Activated CD8-positive, alpha-beta T cell treated with anti-CD3 and anti-CD28 coated beads for 36 hours (primary cell): ENCODE results near the gene FBXO34. TPM values are rescaled to one million over a fixed set of nuclear protein-coding genes. Genes with fewer than 3 reads are reported as not detected.

Experiments used
- ATAC-seq: fragments of 200-7000 bp; cut with Tn5 transposase; one replicate; pipeline ENCODE4 v1.10.0; 2021; ENCODE audit warnings: mild to moderate bottlenecking, moderate library complexity
- CTCF ChIA-PET: fragments of 350-600 bp; sonication (Branson Sonifier 250); formaldehyde crosslinking; loops from one replicate; lab custom pipeline; 2021; ENCODE audit warnings: antibody characterized with exemption; lab: Charles Lee
- POLR2A ChIA-PET: fragments of 350-600 bp; sonication (Branson Sonifier 250); formaldehyde crosslinking; loops from one replicate; lab custom pipeline; 2021; ENCODE audit warnings: antibody characterized with exemption; lab: Charles Lee
- DNase-seq: peaks from one replicate; pipeline ENCODE4 v3.0.0-alpha.2; 2020
- H3K27ac Mint-ChIP-seq: one replicate; pipeline ENCODE4 v1.8.0; 2021; ENCODE audit warnings: mild to moderate bottlenecking, mixed read lengths
- H3K27me3 Mint-ChIP-seq: one replicate; pipeline ENCODE4 v1.8.0; 2021; ENCODE audit warnings: mixed read lengths
- H3K36me3 Mint-ChIP-seq: one replicate; pipeline ENCODE4 v1.8.0; 2021; ENCODE audit warnings: low read depth, mixed read lengths
- H3K4me1 Mint-ChIP-seq: one replicate; pipeline ENCODE4 v1.8.0; 2021; ENCODE audit warnings: low read depth, mixed read lengths
- H3K4me3 Mint-ChIP-seq: one replicate; pipeline ENCODE4 v1.8.0; 2021; ENCODE audit warnings: mild to moderate bottlenecking, moderate library complexity, mixed read lengths
- H3K9me3 Mint-ChIP-seq: one replicate; pipeline ENCODE4 v1.8.0; 2021; ENCODE audit warnings: mixed read lengths
- intact Hi-C: fragments of 100-400 bp; cut with micrococcal nuclease; formaldehyde crosslinking; loops from one replicate; pipeline ENCODE4 v1.10.0; 2022
- total RNA-seq, 2 experiments: library from RNA; stranded (reverse); gene quantifications; one replicate each; pipeline ENCODE4 v1.2.3, GENCODE V29; 2021
- TF ChIP-seq, protein P1 (sequence below): fragments of 200-600 bp; IDR thresholded peaks from one replicate; pipeline ENCODE4 v1.8.0; 2022; ENCODE audit warnings: antibody characterized with exemption, mild to moderate bottlenecking

The FBXO34 gene
- total RNA-seq, 2 experiments from 2014 or later, result 17.7 to 20.0 TPM

DNA sequence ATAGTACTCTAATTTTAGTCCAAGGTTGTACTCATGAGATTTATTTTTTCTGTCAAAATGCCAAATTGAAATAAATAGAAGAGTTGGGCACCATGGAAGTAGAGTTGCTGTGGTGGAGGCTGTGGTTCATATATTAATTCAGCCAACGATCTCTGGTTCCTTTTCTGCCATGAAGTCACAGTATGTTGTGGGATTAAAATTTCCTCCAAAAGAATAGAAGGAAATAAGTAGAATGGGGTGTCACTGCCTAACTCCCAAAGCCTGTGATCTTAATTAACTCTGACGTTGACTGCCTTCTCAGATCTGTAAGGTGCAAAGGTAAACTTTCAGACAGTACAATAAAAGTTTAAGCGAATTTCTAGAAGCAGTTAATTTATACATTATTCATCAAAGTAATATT lies 37.6 kb upstream of the FBXO34 start:
- ChIA-PET POLR2A (no interaction called here), CTCF (interaction anchor here (1.0 to 1.2 kb wide), 2 partner anchors 12 to 153 kb away, joined by 3 read pairs; no protein-coding TSS in a partner anchor)
- H3K4me1 Mint-ChIP-seq, result no peaks in the 10 kb centered on the region
- no peak for ATAC-seq
- H3K9me3 Mint-ChIP-seq, result no peaks in the 10 kb centered on the region
- intact Hi-C loops, result no loop called here
- no peak overlapping the region for H3K27ac Mint-ChIP-seq
- TF ChIP-seq, protein P1, sequence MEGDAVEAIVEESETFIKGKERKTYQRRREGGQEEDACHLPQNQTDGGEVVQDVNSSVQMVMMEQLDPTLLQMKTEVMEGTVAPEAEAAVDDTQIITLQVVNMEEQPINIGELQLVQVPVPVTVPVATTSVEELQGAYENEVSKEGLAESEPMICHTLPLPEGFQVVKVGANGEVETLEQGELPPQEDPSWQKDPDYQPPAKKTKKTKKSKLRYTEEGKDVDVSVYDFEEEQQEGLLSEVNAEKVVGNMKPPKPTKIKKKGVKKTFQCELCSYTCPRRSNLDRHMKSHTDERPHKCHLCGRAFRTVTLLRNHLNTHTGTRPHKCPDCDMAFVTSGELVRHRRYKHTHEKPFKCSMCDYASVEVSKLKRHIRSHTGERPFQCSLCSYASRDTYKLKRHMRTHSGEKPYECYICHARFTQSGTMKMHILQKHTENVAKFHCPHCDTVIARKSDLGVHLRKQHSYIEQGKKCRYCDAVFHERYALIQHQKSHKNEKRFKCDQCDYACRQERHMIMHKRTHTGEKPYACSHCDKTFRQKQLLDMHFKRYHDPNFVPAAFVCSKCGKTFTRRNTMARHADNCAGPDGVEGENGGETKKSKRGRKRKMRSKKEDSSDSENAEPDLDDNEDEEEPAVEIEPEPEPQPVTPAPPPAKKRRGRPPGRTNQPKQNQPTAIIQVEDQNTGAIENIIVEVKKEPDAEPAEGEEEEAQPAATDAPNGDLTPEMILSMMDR, result no peak
- H3K27me3 Mint-ChIP-seq, result peaks cover 5% of the 10 kb centered on the region
- no peaks in the 10 kb centered on the region for H3K36me3 Mint-ChIP-seq
- DNase-seq, result no peak
- H3K4me3 Mint-ChIP-seq, result no peak overlapping the region

DNA sequence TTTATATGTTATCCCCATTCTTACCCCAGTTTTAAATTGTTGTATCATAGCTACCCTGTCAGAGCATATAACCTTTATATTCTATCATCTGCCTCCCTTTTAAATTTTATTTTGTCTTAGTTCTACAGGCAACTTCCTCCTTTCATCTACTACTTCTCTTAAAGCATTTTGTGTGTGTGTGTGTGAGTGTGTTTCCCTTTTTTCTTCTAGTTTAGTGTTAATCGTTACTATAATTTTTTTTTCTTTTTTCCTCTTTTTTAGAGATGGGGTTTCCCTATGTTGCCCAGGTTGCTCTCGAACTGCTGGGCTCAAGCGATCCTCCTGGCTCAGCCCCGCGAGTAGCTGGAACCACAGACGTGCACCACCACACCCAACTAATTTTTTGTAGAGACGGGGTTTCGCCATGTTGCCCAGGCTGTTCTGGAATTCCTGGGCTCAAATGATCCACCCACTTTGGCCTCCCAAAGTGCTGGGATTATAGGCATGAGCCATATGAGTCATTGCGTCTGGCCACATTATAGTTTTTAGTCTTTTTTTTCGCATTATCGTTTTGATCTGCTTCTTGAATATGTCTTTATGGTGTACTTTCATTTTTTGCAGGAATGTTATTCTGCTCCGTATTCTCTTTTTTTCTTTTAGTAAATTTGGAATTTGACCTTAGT lies 33.1 kb upstream of the FBXO34 start:
- ATAC-seq (no peak), DNase-seq (no peak)
- Mint-ChIP-seq H3K36me3 (no peaks in the 10 kb centered on the region), H3K27me3 (peaks cover 13% of the 10 kb centered on the region), H3K4me1 (no peaks in the 10 kb centered on the region), H3K9me3 (no peaks in the 10 kb centered on the region), H3K4me3 (no peak overlapping the region), H3K27ac (no peak overlapping the region)
- POLR2A ChIA-PET, result no interaction called here
- intact Hi-C loops, result no loop called here
- TF ChIP-seq, protein P1, result no peak
- CTCF ChIA-PET, result no interaction called here

DNA sequence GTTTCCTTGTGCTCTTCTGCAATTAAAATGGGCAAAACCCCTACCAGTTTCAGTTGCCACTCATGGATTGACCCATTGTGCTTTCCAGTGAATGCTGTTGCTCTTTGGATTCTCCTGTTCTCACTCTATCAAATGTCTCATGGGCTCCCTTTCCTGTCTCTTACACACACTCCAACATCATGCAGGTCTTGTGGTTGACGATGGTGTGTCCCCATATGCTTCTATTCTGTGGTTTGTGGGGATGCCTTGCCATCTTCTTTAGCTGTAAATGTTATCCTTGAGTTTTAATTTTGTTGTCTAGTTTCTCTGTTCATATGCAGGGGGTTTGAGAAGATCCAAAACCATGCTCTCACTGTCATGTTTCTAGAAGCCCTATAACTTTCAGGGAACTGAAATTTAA lies 31.9 kb upstream of the FBXO34 start:
- POLR2A ChIA-PET, result no interaction called here
- intact Hi-C loops, result no loop called here
- peaks cover 13% of the 10 kb centered on the region for H3K27me3 Mint-ChIP-seq
- no peaks in the 10 kb centered on the region for H3K9me3 Mint-ChIP-seq
- no peak overlapping the region for H3K27ac Mint-ChIP-seq
- no peaks in the 10 kb centered on the region for H3K36me3 Mint-ChIP-seq
- ATAC-seq (no peak), DNase-seq (no peak)
- CTCF ChIA-PET, result no interaction called here
- H3K4me3 Mint-ChIP-seq, result no peak overlapping the region
- TF ChIP-seq, protein P1, result no peak
- no peaks in the 10 kb centered on the region for H3K4me1 Mint-ChIP-seq

DNA sequence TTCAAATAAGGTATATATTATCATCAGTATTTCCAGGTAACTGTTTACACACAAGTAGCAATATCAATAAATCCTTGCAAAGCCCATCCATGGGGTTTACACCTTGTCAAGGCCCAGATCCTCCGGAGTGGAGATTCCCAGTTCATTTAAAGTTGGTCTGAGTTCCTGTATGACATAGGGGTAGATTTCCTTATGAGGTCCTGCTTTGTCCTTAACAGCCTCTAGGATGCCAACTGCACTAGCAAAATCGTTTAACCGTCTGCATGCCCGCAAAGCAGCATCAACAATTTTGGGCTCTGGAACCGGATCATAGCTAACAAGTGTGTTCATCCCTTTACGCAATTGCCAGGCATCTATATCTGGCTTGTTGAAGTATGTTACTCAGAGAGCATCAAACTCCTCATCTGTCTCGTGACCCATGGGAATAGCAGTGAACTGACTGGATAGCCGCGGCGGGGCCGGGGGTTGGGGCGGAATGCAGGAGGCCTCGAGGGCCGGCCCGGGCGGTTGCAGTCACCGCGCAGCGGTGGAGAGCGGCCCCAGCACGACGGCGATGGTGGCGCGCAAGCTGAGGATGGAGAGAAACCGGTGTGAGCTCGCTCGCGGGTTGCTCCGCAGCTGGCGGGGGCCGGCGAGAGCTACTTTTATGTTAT lies 30.6 kb upstream of the FBXO34 start:
- CTCF ChIA-PET, result no interaction called here

DNA sequence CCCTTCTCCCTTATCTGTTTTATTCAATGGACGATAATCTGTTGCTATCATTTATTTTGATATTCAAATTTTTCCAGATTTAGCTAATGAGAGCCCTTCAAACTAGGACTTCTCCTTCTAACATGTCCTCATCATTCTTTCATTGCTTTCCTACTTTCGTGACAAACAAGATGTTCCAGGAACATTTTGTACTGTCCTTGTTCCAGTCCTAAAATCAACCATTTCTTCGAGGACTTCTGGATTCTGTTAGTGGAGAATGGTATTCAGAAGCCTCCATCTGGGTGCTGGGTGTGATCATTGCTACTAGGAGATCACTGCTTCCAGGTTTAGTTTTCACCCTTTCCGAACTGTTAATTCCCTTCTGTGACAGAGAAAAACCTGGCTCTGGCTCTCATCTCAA lies 29.5 kb upstream of the FBXO34 start:
- TF ChIP-seq, protein P1, result no peak
- ATAC-seq (no peak), DNase-seq (no peak)
- H3K9me3 Mint-ChIP-seq, result no peaks in the 10 kb centered on the region
- POLR2A ChIA-PET, result no interaction called here
- H3K4me1 Mint-ChIP-seq, result no peaks in the 10 kb centered on the region
- intact Hi-C loops, result no loop called here
- H3K27me3 Mint-ChIP-seq, result peaks cover 7% of the 10 kb centered on the region
- H3K36me3 Mint-ChIP-seq, result no peaks in the 10 kb centered on the region
- no peak overlapping the region for H3K27ac Mint-ChIP-seq
- no peak overlapping the region for H3K4me3 Mint-ChIP-seq
- CTCF ChIA-PET, result no interaction called here

More for the DNA sequence above, 30.6 kb upstream of the FBXO34 start:
- Mint-ChIP-seq H3K9me3 (no peaks in the 10 kb centered on the region), H3K27me3 (peaks cover 7% of the 10 kb centered on the region), H3K4me1 (no peaks in the 10 kb centered on the region), H3K27ac (no peak overlapping the region), H3K4me3 (no peak overlapping the region), H3K36me3 (no peaks in the 10 kb centered on the region)
- POLR2A ChIA-PET, result no interaction called here
- intact Hi-C loops, result no loop called here
- ATAC-seq (no peak), DNase-seq (no peak)
- TF ChIP-seq, protein P1, result no peak
